NT2/D1 (cell line): ENCODE measurements around the gene AP5S1.
"Not testable (repeated sequence)": the region's sequence is repeated elsewhere in the genome, so short reads cannot be mapped to it uniquely, and the experiment has no call there.

Experiments
- SUZ12 ChIP-seq: IDR thresholded peaks from 2 replicates; pipeline ENCODE4 v1.6.1; 2011; ENCODE audit not compliant: insufficient read length, insufficient read depth; ENCODE audit errors: extremely low read depth
- ZNF274 ChIP-seq: IDR thresholded peaks from 2 replicates; pipeline ENCODE4 v1.6.1; 2011; ENCODE audit warnings: mild to moderate bottlenecking, low read depth, low read length

- not testable (repeated sequence) for TF ChIP-seq ZNF274, SUZ12
Observed at GRCh38 chr20:3840201-3840600, 19.9 kb downstream of the AP5S1 start.
